HG02973 (cell line): Measurements from ENCODE around the gene KRT15.

Source experiments
- ATAC-seq: cut with Tn5 transposase; IDR thresholded peaks from one replicate; pipeline ENCODE4 v1.9.1; 2021; ENCODE audit warnings: moderate library complexity; ENCODE audit not compliant: unreplicated experiment

Gene KRT15

GRCh38 chr17:41483991-41484826, 34.5 kb downstream of the KRT15 start:
- ATAC-seq, result no peak

GRCh38 chr17:41483531-41483930, 35.2 kb downstream of the KRT15 start:
- ATAC-seq, result no peak

GRCh38 chr17:41481036-41481435, 37.7 kb downstream of the KRT15 start, which contains the start of gene KRT35:
Gene KRT35 (minus strand): TSS chr17:41481151. CDS start chr17:41481097, 54 bp downstream.
- no peak for ATAC-seq

GRCh38 chr17:41480581-41480980, 38.1 kb downstream of the KRT15 start:
- ATAC-seq, result no peak

- no peak for ATAC-seq
These were observed 38.6 kb downstream of the KRT15 start for GRCh38 chr17:41480136-41480535.

- ATAC-seq, result no peak
These were observed 40.5 kb downstream of the KRT15 start for GRCh38 chr17:41478237-41478636.

GRCh38 chr17:41476866-41477815, 41.5 kb downstream of the KRT15 start:
- no peak for ATAC-seq

GRCh38 chr17:41475421-41475820, 43.3 kb downstream of the KRT15 start:
- no peak for ATAC-seq

GRCh38 chr17:41474863-41475262, 43.8 kb downstream of the KRT15 start:
- no peak for ATAC-seq

- ATAC-seq, result no peak
These were observed 50.3 kb downstream of the KRT15 start for GRCh38 chr17:41468346-41468745.

- no peak for ATAC-seq
These were observed 51.1 kb downstream of the KRT15 start for GRCh38 chr17:41467561-41467960.

GRCh38 chr17:41466988-41467387, 51.7 kb downstream of the KRT15 start, which contains the start of gene KRT32:
Gene KRT32 (minus strand): TSS chr17:41467386. CDS start chr17:41467325, 61 bp downstream.
- ATAC-seq, result no peak

GRCh38 chr17:41464682-41465081, 54.0 kb downstream of the KRT15 start:
- ATAC-seq, result no peak

- ATAC-seq, result no peak
These were observed 54.5 kb downstream of the KRT15 start for GRCh38 chr17:41464173-41464572.

- ATAC-seq, result no peak
These were observed 54.9 kb downstream of the KRT15 start for GRCh38 chr17:41463746-41464145.
